Esophagus muscularis mucosa (tissue), 4 donors: ENCODE results near the gene BCL2L11. TPM values are rescaled to one million over a fixed set of nuclear protein-coding genes. Genes with fewer than 3 reads are reported as not detected.

ENCODE experiments used
- DNase-seq: peaks from one replicate; pipeline ENCODE4 v3.0.0-alpha.2; 2017; ENCODE audit errors: extremely low spot score
- H3K27ac ChIP-seq, 4 donors: fragments of 200-600 bp; sonication (generic); replicated peaks in 1 of 4; 1 replicate in 3 of 4; 2 replicates in 1 of 4; pipeline ENCODE4 v1.5.1; 2016 to 2019; ENCODE audit warnings: mild to moderate bottlenecking in 1 of 4
- H3K27me3 ChIP-seq, 4 donors: fragments of 200-600 bp; sonication (generic); one replicate each; pipeline versions ENCODE4 v1.5.1 to v1.6.0; 2016 to 2019
- H3K36me3 ChIP-seq, 4 donors: fragments of 200-600 bp; sonication (generic); one replicate each; pipeline ENCODE4 v1.5.1; 2016 to 2019
- H3K4me1 ChIP-seq, 4 donors: fragments of 200-600 bp; sonication (generic); one replicate each; pipeline ENCODE4 v1.5.1; 2016 to 2019
- H3K4me3 ChIP-seq, 4 donors: fragments of 200-600 bp; sonication (generic); 1 replicate in 2 of 4; 2 replicates in 2 of 4; pipeline ENCODE4 v1.5.1; 2016 to 2019; ENCODE audit warnings: mild to moderate bottlenecking in 4 of 4, moderate library complexity in 1 of 4
- H3K9me3 ChIP-seq, 4 donors: fragments of 200-600 bp; sonication (generic); 1 replicate in 3 of 4; 2 replicates in 1 of 4; pipeline ENCODE4 v1.5.1; 2016 to 2019
- EP300 ChIP-seq: sonication (generic); formaldehyde crosslinking; IDR thresholded peaks from one replicate; pipeline ENCODE4 v1.6.1; 2017; ENCODE audit warnings: antibody characterized with exemption
- POLR2A ChIP-seq: fragments of 450-650 bp; IDR thresholded peaks from one replicate; pipeline ENCODE4 v1.6.1; 2017; ENCODE audit warnings: antibody characterized with exemption, moderate library complexity, mild to moderate bottlenecking, low read depth
- POLR2AphosphoS5 ChIP-seq, 2 donors: sonication (generic); formaldehyde crosslinking; IDR thresholded peaks; one replicate each; pipeline ENCODE4 v1.6.1; 2017; ENCODE audit warnings: antibody characterized with exemption in 2 of 2
- WGBS: methylation state at CpG from one replicate; pipeline ENCODE4 v1.1.5; 2018; 5-methylcytosine and 5-hydroxymethylcytosine counted together
- intact Hi-C: fragments of 100-400 bp; cut with DNase I; formaldehyde crosslinking; loops from one replicate; pipeline ENCODE4 v1.15.1; 2023
- total RNA-seq, 4 donors: library from RNA; depleted of rRNA; stranded (reverse); fragments of >200 nt; gene quantifications; one replicate each; pipeline versions ENCODE4 v1.1.0 to v1.2.1, GENCODE V29; 2016
- TF ChIP-seq, protein P1 (sequence below), 3 experiments: fragments of 200-600 bp in 2 of 3; fragments of 450-650 bp in 1 of 3; sonication (generic) in 2 of 3; IDR thresholded peaks; one replicate each; pipeline ENCODE4 v1.5.1; 2017 to 2019; ENCODE audit warnings: antibody characterized with exemption in 3 of 3, mild to moderate bottlenecking in 2 of 3, moderate library complexity in 1 of 3

BCL2L11 gene
- total RNA-seq, 4 donors from 2014 or later, result 8.9 to 16.6 (median 13.0) TPM

DNA sequence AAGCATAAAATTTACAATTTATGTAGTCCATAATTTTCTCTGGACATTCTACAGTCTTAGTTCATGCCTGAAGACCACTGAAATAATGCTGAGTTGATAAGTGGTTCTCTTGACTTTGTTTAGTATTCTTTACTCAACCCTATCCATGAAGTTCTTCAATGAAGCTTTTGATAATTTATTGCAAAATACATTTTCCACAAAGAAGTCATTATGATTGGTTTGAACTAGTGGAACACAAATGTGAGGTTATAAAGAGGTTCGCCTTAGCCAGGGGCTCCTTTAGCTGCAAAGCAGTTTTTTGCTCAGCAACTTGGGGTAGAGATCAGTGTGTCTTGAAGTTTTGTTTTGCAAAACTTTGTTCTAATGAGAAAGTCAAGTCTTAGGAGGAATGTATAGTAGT is 5.9 kb downstream of the BCL2L11 start:
- no peak for TF ChIP-seq POLR2A
- TF ChIP-seq, protein P1, sequence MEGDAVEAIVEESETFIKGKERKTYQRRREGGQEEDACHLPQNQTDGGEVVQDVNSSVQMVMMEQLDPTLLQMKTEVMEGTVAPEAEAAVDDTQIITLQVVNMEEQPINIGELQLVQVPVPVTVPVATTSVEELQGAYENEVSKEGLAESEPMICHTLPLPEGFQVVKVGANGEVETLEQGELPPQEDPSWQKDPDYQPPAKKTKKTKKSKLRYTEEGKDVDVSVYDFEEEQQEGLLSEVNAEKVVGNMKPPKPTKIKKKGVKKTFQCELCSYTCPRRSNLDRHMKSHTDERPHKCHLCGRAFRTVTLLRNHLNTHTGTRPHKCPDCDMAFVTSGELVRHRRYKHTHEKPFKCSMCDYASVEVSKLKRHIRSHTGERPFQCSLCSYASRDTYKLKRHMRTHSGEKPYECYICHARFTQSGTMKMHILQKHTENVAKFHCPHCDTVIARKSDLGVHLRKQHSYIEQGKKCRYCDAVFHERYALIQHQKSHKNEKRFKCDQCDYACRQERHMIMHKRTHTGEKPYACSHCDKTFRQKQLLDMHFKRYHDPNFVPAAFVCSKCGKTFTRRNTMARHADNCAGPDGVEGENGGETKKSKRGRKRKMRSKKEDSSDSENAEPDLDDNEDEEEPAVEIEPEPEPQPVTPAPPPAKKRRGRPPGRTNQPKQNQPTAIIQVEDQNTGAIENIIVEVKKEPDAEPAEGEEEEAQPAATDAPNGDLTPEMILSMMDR (IDR thresholded peaks at IDR 0.05), result no peak
- no peak for TF ChIP-seq EP300
- no peak for TF ChIP-seq POLR2AphosphoS5 (IDR thresholded peaks at IDR 0.05)
- H3K4me1 ChIP-seq, result peaks cover 11 to 17% (median 16%) of the 10 kb centered on the region in 4 donors
- WGBS, result 95% methylated on average over 1 of the region's 1 CpG
- intact Hi-C loops, result no loop called here
- H3K27me3 ChIP-seq, result no peaks in the 10 kb centered on the region
- H3K36me3 ChIP-seq, result peaks cover 0 to 54% (median 30%) of the 10 kb centered on the region in 4 donors
- H3K27ac ChIP-seq, result no peak overlapping the region
- no peak for DNase-seq
- no peaks in the 10 kb centered on the region for H3K9me3 ChIP-seq
- H3K4me3 ChIP-seq, result no peak overlapping the region

DNA sequence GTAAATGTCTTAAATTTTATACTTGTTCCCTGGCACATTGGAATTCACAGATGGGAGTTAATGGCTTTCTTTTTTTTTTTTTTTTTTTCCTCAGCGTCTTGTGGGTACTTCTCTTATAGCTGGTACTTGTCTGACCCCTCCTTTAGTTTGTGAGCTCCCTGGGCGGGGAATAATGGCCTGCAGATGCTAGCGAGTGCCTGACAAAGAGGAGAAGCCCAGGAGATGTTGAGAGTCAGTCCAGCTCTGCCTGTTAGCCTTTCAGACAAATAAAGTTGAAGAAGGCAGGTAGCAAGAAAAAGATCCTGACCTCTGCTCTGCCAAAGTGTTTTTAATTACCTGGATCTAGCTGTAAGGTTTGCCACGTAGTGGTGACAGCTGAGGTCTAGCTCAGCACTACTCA is 6.6 kb downstream of the BCL2L11 start:
- TF ChIP-seq, protein P1 (IDR thresholded peaks at IDR 0.05), result no peak
- no peak for TF ChIP-seq POLR2AphosphoS5 (IDR thresholded peaks at IDR 0.05)
- TF ChIP-seq EP300, result no peak
- TF ChIP-seq POLR2A, result no peak
- DNase-seq, result no peak
- Histone ChIP-seq H3K9me3 (no peaks in the 10 kb centered on the region), H3K36me3 (peaks cover 0 to 54% (median 30%) of the 10 kb centered on the region in 4 donors), H3K27ac (no peak overlapping the region), H3K4me1 (peaks cover 6 to 10% (median 10%) of the 10 kb centered on the region in 4 donors), H3K27me3 (no peaks in the 10 kb centered on the region), H3K4me3 (no peak overlapping the region)
- intact Hi-C loops, result no loop called here
- 81% methylated on average over 4 of the region's 4 CpGs for WGBS

DNA sequence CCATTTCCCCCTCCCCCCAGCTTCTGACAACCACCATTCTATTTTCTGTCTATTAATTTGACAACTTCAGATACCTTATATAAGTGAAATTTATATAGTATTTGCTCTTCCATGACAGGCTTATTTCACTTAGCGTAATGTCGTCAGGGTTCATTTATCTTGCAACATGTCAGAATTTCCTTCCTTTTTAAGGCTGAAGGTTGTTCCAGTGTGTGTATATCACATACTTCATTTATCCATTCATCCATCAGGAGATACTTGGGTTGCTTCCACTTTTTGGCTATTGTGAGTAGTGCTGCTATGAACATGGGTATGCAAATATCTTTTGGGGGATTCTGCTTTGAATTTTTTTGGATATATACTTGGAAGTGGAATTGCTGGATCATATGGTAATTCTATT is 7.4 kb downstream of the BCL2L11 start:
- Histone ChIP-seq H3K4me1 (peaks cover 8 to 10% (median 9%) of the 10 kb centered on the region in 4 donors), H3K9me3 (no peaks in the 10 kb centered on the region), H3K27ac (no peak overlapping the region), H3K27me3 (no peaks in the 10 kb centered on the region), H3K4me3 (no peak overlapping the region), H3K36me3 (peaks cover 0 to 54% (median 30%) of the 10 kb centered on the region in 4 donors)
- WGBS, result 85% methylated on average over 2 of the region's 2 CpGs
- no peak for DNase-seq
- intact Hi-C loops, result no loop called here
- TF ChIP-seq EP300, result no peak
- TF ChIP-seq POLR2AphosphoS5 (IDR thresholded peaks at IDR 0.05), result no peak
- TF ChIP-seq, protein P1 (IDR thresholded peaks at IDR 0.05), result no peak
- no peak for TF ChIP-seq POLR2A

DNA sequence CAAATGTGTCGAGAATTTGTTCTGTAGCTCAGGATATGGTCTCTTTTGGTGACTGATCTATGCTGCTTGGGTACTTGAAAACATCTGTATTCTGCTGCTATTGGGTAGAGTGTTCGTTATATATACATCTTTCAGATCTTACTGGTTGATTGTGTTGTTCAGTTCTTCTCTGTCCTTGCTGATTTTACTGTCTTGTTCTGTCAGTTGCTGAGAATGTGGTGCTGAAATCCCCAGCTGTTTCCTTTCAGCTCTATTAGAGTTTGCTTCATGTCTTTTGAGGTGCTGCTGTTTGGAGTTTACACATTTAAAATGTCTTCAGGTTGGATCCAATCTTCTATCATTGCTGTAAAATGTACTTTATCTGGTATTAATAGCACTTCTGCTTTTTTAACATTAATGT is 12.9 kb downstream of the BCL2L11 start:
- Histone ChIP-seq H3K9me3 (no peaks in the 10 kb centered on the region), H3K27me3 (no peaks in the 10 kb centered on the region), H3K4me1 (peaks cover 0 to 13% (median 0%) of the 10 kb centered on the region in 4 donors), H3K27ac (no peak overlapping the region), H3K36me3 (peaks cover 0 to 18% (median 7%) of the 10 kb centered on the region in 4 donors), H3K4me3 (no peak overlapping the region)
- intact Hi-C loops, result no loop called here
- WGBS, result 85% methylated on average over 2 of the region's 2 CpGs
- DNase-seq, result no peak
- TF ChIP-seq, protein P1 (IDR thresholded peaks at IDR 0.05), result no peak
- TF ChIP-seq POLR2AphosphoS5 (IDR thresholded peaks at IDR 0.05) (no peak), EP300 (no peak), POLR2A (no peak)

GRCh38 chr2:111134055-111134454 is 13.3 kb downstream of the BCL2L11 start:
- Histone ChIP-seq H3K27me3 (no peaks in the 10 kb centered on the region), H3K27ac (no peak overlapping the region), H3K4me3 (no peak overlapping the region), H3K4me1 (peaks cover 0 to 13% (median 0%) of the 10 kb centered on the region in 4 donors), H3K36me3 (peaks cover 0 to 13% (median 4%) of the 10 kb centered on the region in 4 donors), H3K9me3 (no peaks in the 10 kb centered on the region)
- intact Hi-C loops, result no loop called here
- TF ChIP-seq POLR2AphosphoS5 (IDR thresholded peaks at IDR 0.05) (no peak), POLR2A (no peak), EP300 (no peak)
- TF ChIP-seq, protein P1 (IDR thresholded peaks at IDR 0.05), result peak in 1 of 3 experiments; percentile 27
- WGBS, result 62% methylated on average over 2 of the region's 2 CpGs
- no peak for DNase-seq
